ENCODE results near the gene PSAP.
"Not testable (repeated sequence)": the region's sequence is repeated elsewhere in the genome, so short reads cannot be mapped to it uniquely, and the experiment has no call there.

Gene PSAP

DNA sequence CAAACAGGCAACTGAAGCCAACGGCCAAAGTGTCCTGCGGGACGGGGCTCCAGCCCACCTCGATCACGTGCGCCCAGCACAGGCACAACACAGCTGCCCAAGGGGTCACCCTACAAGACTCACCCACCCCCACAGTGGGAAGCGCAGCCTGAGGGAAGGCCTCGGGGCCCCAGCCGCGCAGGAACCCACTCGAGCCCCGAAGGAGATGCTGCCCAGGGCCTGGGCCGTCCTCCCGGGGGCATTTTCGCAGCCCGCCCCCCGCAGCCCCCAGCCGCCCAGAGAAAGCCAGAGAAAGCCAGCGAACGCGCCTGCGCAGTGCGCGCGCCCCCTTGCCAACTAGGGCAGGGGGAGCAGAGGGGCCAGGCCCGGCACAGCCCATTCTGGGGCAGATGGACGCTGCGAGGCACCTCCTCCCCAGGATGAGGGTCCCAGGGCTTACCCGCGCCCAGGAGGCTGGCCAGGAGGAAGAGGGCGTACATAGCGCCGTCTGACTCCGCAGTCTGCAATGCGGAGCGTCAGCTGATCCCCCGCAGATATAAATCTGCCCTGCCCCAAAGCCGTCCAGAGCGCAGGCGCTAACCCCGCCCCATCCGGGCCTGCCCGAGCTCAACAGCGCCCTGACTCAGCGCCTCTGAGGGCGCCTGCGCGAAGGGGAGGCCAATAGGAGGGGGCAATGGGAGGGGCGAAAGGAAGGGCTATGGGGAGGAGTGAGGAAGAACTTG is at the start of gene PSAP:
Gene PSAP, minus strand, starts transcription at position 509 of the 722 bp plus-strand sequence. Its CDS starts 30 bp downstream, at position 479.
- DNase-seq (ENCODE audit: low read depth in 3 of 3, low spot score in 1 of 3) = peak; percentile 95 to 97 (median 97)

DNA sequence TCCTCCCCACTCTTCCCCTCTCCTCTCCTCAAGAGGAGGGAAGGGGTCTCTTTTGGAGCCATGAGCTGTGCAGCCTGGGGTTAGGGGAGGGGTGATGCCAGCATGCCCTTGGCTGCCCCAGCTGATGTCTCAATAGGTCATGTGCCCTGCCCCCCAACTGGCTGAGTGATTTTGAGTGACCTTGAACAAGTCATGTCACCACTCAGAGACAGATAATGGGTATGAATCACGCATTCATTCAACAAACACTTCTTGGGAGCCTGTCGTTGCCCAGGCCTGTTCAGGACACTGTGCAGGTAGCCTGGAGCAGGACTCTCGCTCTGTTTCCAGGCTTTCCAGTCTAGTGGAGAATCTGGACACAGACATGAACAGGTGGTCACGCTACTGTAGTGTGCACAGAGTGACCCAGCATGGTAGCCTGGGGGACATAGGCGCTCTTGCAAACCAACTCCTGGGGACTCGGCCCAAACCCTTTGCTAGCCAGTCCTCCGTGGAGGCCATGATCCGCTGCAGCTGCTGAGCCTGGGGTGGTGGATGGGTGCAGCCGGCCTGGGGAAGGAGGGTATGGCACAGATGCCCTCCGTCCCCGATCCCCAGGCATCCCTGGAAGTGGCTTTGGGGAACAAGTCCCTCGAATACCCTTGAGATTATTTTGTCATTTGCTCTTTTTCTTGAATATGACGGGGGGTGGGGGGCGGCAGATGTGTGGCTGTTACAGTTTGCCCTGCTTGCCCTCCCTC is 49.6 kb upstream of the PSAP start:
- no peak for DNase-seq (ENCODE audit: low read depth in 3 of 3, low spot score in 1 of 3)

DNA sequence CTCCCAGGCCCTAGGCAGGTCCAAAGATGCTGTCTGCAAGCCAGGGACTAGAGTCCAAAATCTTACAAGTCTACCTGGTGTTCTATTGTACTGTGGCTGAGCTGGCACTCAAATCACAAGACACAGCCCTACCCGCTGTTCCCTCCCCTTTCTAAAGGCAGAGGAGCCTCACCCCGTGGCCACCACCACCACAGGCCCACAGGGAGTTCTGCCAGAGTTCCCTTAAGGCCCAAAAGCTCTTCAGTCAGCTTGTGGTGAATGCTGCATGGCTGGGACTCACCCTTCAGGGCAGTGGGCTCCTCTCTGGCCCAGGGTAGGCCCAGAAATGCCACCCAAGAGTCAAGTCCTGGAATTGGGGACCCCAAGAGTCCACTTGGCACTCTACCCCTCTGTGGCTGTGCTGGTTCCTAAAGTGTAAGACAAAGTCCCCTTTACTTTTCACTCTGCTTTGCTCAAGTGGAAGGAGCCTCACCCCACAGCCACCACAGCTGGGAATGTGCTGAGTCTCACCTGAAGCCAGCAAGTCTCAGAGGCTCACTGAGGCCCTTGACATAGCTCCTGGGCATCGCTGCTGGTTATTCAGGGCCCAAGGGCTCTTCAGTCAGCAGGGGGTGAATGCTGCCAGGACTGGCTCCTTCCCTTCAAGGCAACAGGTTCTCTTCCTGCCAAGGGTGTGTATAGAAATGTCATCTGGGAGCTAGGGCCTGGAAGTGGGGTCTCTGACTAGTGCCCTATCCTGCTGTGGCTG is 48.8 kb upstream of the PSAP start:
- no peak for DNase-seq (ENCODE audit: low read depth in 3 of 3, low spot score in 1 of 3)

DNA sequence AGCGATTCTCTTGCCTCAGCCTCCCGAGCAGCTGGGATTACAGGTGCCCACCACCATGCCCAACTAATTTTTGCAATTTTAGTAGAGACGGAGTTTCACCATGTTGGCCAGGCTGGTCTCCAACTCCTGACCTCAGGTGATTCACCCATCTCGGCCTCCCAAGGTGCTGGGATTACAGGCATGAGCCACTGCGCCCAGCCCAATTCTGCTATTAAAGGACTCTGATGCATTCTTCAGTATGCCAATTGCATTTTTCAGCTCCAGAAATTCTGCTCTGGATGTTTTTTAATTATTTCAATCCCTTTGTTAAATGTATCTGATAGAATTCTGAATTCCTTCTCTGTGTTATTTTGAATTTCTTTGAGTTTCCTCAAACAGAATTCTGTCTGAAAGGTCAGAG is 47.3 kb upstream of the PSAP start:
- not testable (repeated sequence) for DNase-seq (ENCODE audit: low read depth in 3 of 3, low spot score in 1 of 3)

DNA sequence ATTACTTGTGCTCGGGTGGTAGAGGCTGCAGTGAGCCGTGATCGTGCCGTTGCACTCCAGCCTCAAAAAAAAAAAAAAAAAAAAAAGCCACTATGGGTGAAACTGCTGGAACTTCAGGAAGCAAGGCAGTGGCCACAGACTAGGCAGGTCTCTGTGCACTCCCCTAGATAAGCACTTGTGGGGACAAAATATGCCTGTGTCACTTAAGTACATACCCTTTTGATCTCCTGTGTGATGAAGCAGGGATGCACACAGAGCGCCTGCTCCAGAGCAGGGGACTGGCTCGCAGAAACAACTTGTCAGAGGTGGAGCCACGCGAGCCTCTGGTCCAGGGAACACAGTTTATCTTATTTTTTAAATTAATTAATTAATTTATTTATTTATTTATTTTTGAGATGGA is 42.9 kb upstream of the PSAP start:
- no peak for DNase-seq (ENCODE audit: low read depth in 3 of 3, low spot score in 1 of 3)

DNA sequence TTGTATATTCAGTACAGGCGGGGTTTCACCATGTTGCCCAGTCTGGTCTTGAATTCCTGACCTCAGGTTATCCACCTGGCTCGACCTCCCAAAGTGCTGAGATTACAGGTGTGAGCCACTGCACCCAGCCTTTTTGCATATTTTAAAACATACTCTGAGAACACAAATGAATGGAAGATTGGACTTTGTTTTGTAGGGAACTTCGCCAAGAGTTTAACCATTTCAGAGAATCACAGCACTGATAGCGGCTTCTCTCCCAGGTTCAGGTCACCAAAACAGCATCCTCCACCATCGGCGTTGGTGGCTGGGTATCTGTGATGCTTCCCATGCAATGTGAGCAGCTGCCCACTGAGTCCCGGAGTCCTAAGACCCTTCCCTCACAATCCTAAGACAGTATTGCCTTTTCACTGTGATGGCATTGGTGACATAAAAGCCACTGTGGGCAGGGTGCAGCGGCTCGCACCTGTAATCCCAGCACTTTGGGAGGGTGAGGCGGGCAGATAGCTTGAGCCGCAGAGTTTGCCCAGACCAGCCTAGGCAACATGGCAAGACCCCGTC is 42.3 kb upstream of the PSAP start:
- DNase-seq (ENCODE audit: low read depth in 3 of 3, low spot score in 1 of 3) = no peak

DNA sequence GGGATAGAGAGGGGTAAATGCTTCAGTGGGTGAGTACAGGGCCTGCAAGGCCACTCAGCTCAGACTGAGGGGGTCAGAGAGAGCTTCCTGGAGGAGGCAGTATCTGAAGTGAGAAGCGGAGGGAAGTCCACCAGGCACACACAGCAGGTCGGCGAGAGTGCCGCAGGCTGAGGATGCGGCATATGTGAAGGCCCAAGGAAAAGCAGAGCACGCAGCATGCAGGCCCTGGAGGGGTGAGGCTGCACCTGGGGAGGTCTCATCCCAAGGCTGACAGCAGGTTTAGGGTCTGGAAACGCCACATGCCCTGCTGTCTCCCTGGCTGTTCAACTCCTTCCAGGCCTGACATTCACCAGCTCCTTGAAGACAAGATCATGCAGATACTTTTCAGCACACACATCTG is 40.4 kb upstream of the PSAP start:
- DNase-seq (ENCODE audit: low read depth in 3 of 3, low spot score in 1 of 3) = no peak

DNA sequence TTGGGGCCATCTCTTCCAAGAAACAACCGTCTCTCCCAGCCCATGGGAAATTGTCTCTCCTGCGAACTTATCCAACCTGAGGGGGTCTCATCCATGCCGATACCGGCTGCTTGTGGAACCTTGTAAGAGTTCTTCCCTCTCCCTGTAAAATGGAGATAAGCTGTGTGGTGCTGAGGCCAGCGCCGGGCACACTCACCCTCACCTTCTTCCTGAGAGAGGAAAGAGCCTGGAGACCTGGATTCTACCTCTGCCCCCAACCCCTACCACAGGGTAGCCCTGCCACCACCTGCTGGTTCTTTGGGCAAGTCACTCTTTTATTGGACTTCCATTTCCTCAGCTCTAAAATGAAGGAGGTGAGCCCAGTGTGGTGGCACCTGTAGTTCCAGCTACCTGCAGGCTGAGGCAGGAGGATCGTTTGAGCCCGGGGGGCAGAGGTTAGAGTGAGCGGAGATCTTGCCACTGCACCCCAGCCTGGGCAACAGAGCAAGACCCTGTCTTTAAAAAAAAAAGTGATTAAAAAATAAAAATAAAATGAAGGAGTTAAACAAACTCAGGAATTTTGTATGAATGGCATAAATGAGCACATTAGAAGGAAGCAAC is 38.4 kb upstream of the PSAP start:
- DNase-seq (ENCODE audit: low read depth in 3 of 3, low spot score in 1 of 3) = no peak

DNA sequence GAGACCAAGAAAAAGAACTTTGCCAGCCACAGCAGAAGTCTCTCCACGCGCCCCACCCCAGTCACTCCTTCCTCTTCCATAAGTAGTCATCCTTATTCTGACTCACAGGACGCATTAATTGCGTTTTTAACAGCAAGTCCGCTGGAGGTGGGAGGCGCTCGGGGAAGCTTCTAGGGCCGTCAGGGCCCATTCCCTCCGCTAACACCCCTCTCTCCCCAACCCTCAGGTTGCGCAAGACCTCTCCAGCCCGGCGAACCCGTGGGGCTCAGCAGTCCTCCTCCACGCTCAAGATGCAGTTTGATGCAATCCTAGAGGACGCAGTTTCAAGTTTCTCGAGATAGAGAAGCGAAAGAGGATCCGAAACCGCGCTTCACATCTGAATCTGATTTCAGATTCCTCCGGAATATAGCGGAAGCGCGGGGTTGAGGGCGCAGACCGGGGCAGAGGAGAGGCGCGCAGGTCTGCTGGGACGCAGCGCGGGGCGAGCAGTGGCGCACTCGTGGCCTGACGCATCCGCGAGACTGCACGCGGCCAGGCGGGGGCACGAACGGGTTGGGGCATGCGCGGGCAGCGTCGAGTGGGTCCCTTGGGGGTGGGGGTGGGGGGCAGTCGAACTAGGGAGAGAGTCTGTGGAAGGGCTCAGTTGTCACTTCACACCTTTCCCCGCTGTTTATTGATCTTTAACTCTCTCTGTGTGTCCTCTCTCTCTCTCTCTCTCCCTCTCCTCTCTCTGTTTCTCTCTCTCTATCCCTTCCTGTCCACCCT is 37.8 kb upstream of the PSAP start:
- peak in 2 of 3 donors; percentile 9 to 40 for DNase-seq (ENCODE audit: low read depth in 3 of 3, low spot score in 1 of 3)

DNA sequence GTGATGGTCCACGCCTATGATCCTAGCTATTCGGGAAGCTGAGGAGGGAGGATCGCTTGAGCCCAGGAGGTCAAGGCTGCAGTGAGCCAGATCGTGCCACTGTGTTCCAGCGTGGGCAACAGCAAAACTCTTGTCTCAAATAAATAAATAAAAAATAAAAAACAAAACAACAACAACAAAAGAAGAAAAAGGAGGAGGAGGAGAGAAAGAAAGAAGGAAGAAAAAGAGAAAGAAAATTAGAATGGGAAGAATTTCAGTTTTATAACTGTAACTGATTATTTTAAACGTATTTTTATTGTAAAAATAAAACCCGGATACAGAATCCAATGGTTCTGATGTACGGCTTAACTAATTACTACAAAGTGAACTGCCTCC is 37.2 kb upstream of the PSAP start:
- DNase-seq (ENCODE audit: low read depth in 3 of 3, low spot score in 1 of 3) = no peak

DNA sequence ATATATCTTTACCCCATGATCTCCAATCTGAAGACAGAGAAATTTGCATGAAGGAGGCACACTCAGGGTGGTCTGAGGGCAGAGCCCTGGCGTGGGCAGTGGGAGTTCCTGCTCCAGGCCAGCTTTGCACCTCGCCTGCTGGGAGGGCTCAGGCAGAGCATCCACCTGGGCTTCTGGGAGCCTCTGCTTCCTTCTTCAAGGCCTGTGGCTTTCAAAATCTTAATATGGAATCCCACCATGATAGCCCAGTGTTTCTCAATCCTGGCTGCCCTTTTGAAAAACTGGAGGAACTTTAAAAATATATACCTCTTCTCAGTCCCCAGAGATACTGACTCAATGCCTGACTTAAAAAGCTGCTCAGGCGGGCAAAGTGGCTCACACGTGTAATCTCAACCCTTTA is 36.7 kb upstream of the PSAP start:
- no peak for DNase-seq (ENCODE audit: low read depth in 3 of 3, low spot score in 1 of 3)

DNA sequence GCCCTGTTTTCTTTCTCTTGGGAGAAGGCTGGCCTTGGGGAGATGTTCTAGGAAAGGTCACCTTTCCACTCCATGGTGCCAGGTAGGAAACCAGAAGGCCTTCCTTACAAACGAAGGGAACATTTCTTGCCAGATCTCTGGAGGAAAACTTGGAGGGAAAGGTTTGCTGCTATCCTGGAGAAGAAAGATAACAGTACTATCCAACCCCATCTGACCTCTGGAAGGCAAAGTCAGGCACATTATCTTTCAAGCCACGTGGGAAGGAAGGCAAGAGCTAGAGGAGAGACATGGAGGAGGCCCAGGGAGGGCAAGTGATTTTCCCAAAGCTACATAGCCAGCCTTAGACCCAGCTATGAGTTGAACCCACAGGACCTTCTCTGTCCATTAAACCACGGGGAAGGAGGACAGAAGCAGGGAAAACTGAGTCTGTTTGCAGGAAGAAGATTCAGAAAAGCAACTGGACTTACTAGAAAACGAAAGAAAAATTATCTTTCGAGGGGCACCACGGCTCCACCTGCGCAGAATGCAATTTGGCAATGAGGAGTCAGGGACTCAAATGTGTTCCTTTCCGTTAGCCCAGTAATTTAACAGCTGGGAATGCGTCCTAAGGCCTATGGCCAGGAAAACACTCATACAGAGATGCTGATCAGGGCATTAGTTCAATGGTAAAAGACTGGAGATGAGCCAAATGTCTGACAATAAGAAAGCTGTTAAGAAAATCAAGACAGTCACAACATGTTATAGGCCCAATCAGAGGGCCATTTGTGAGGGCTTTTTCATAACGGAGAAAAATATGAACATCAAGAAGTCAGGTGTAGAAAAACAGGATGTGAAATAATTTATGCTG is 32.0 kb upstream of the PSAP start:
- DNase-seq (ENCODE audit: low read depth in 3 of 3, low spot score in 1 of 3) = no peak

DNA sequence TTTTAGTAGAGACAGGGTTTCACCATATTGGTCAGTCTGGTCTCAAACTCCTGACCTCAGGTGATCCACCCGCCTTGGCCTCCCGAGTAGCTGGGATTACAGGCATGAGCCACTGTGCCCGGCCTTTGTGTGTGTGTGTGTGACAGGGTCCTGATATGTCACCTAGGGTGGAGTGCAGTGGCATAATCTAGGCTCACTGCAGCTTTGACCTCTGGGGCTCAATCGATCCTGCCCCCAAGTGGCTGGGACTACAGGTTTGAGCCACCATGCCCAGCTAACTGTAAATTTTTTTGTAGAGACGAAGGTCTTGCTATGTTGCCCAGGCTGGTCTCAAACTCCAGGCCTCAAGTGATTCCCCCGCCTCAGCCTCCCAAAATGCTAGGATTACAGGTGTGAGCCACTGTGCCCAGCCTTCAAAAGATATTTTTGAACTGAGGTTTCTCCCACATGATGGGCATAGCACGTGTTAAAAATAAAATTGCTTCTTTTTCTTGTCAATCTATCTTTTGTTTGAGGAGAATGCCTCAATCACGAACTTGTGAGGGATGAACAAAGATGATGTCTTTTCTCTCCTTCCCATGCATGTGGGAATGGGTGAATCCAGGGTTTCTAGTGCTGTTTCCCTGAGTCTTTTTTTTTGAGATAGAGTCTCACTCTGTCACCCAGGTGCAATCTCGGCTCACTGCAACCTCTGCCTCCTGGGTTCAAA is 30.8 kb upstream of the PSAP start:
- DNase-seq (ENCODE audit: low read depth in 3 of 3, low spot score in 1 of 3) = no peak

DNA sequence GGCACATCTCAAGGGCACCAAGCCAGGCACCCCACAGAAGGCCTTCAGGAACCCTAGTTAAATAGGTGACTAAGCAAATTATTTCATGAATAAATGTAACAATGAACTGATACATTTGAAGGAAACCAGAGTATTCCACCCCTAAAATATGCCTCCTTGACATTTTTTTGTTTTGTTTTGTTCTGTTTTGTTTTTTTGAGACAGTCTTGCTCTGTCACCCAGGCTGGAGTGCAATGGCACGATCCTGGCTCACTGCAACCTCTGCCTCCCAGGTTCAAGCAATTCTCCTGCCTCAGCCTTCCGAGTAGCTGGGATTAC is 30.2 kb upstream of the PSAP start:
- not testable (repeated sequence) for DNase-seq (ENCODE audit: low read depth in 3 of 3, low spot score in 1 of 3)

DNA sequence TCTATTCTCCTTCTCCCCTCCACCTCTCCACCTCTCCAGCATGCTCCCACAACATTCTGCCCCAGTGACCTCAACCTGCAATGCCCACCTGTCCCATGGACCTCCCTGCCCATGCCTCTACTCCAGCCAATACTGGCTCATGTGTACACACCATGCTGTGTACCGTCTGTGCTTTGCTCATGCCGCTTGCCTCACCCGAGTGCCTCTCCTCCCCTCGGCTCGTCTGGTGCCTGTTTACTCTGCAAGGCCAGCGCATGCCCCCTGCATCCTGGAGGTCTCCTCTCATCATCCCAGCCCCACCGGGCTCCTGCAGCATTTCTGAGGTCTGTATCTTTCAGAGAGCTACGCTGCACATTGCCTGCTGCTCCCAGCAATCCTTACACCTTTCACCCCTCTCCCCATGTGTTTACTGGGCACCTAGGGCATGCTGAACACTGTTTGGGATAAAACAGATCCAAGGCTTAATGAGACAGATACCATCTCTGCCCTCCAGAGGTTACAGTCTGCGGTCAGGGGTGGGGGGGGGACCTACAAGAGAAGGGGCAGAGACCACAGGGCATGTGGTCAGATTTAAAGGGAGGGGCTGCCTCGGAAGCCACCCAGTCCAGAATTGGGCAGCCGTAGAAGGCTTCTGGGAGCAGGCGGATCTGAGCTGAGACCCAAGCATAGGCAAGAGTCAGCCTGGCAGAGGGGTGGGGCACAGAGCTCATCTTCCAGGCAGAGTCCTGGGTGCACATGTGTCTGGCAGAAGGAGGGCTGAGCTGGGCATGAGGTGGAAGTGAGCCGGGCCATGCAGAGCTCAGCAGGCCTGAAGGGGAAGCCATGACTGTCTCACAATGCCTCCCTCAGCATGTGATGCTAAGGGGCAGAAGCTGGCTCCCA is 29.6 kb upstream of the PSAP start:
- no peak for DNase-seq (ENCODE audit: low read depth in 3 of 3, low spot score in 1 of 3)

DNA sequence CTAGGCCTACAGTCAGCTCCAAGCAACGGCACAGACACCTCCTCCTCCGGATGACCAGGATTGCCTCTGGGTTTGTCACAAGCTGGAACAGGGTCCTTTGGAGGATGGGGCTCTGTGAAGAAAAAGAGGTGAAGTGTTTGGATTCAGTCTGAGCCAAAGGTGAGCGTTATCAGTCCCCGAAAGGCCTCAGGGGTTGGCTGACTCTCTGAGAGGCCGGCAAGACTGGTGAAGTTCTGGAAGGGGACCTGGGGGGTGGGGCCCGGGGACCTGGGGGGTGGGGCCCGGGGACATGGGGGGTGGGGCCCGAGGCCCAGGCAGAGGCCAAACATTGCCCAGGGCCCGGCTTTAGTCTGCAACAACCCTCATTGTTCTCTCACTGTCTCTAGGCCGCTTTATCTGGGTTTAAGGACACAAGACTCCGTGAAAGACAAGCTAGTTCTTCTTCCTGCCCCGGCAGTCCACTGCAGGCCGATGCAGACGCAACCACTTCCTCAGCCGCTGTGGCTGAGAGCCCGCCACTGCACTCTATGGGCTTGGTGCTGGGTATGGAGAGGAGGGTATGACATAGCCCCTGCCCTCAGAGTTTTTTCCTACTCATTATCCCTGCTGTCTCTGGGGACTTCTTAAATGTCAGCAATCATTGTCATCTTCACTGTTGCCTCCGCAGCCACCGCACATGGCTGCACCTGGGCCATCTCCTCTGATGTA is 27.4 kb upstream of the PSAP start:
- DNase-seq (ENCODE audit: low read depth in 3 of 3, low spot score in 1 of 3) = no peak

DNA sequence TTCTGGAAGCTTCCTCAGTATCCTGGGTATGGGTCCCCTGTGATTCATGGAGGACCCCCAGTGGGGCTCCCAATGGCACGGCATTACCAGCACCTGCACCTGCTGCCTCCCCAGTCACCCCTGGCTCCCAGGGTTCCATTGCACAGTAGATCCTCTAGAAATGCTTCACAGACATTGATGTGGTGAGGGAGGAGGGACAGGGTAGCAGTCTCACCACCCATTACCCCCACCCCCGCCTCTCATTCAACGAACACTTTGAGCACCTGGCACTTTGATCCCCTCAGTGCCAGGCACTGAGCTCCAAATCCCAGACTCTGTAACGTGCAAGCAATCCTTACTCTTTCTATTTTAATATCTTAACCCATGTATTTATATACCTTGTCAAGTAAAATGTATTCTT is 26.8 kb upstream of the PSAP start:
- DNase-seq (ENCODE audit: low read depth in 3 of 3, low spot score in 1 of 3) = no peak
